ENCODE data around the gene COL25A1.

COL25A1 gene

DNA sequence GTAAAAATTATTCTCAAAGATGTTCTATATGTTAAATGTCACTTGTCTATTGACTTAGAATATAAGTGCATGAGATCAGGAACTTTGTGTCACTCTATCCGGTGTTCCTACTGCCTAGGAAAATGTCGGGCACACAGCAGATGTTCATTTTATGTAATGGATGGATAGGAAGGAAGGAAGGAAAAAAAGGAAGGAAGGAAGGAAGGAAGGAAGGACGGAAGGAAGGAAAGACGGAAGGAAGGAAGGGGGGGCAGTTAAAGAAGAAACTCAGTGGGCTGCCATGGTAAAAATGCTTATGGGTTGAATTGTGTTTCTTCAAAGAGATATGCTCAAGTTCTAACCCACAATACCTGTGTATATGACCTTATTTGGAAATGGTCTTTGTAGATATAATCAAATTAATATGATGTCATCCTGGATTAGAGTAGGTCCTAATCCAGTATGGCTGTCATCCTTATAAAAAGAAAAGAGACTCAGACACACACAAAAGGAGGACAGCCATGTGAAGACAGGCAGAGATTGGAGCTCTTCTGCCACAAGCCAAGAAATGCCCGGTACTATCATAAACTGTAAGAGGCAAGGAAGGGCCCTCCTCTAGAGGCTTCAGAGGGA, 86.3 kb downstream of the COL25A1 start:
- no peak for DNase-seq (ENCODE audit: extremely low read depth in 1 of 2, low read depth in 1 of 2)

DNA sequence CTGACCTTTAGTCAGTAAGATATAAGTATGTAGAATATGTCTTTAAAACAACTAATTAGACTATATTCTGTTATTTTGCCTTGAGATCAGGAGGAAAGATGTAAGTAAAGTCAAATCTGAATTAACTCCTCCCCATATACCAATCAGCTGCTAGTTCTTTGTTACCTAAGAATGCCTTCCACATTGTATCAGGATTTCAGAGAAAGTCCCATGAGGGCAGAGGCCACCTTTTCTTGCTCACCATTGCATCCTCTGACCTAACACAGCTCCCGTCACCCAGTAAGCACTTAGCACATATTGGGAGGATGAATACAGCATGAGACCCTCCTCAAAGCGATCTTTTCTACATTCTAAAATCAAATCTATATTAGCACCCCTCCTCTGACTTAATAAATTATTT, 87.0 kb downstream of the COL25A1 start:
- no peak for DNase-seq (ENCODE audit: extremely low read depth in 1 of 2, low read depth in 1 of 2)

DNA sequence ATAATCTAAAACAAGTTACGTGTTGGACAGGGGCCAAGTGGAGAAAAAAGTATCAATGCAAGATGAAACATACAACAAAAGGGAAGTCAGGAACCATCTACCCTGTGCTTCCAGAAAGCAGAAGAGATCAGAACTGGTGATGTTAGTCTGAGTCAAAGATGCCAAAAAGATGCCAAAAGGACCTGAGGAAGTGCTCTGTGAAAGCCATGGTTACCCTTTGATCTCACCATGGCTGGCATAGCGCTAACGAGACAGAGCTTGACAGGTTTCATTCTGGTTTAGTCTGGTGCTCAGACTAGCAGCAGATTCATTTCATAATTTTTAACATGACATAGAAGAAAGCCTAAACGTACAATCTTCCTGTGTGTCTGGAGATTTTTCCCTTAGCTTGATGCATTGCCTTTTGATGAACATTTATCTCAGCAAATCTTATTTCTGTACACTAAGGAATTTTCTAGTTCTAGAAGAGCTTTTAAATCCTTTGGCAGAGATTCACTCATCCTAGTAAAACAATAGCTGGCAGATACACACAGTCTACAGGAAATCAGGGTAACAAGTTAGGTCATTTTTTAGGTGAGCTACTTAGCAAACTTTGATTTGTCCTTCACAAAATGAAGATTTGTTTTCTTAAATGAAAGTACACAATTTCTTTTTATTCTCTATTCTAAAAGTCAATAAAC, 87.7 kb downstream of the COL25A1 start:
- DNase-seq (ENCODE audit: extremely low read depth in 1 of 2, low read depth in 1 of 2), result no peak

DNA sequence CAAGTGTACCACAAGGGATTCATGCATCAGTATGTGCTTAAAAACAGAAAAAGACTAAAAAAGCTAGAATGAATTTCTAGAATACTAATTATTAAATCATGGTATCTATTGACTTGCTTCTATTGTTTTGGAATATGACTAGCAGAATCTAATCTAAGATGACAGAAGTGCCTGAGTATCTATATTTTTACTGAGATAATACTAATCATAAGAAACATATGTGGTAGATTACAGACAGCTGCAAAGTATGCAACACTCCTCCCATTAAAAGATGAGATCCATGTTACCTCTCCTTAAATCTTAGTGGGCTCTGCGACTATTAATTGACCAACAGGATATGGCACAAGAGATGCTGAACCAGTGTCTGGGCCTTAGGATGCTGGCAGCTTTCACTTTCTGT, 89.4 kb downstream of the COL25A1 start:
- DNase-seq (ENCODE audit: extremely low read depth in 1 of 2, low read depth in 1 of 2), result no peak

DNA sequence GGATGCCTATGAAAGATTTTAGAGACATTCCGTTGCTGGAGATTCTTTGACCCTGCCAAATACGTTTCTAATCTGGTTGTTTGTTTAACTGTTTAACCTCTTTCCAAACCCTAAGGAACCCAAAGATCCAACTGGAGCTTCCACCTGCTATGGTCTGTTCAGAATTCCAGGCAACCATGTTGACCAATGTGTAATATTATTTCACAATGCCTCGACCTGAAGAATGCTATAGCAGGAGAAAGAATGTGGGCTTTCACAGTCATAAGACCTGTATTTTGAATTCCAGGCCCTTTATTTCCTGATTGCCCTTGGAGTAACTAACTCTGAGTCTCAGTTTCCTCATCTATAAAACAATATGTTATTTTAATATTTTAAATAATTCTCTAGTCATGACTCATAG, 90.8 kb downstream of the COL25A1 start:
- DNase-seq (ENCODE audit: extremely low read depth in 1 of 2, low read depth in 1 of 2), result no peak

DNA sequence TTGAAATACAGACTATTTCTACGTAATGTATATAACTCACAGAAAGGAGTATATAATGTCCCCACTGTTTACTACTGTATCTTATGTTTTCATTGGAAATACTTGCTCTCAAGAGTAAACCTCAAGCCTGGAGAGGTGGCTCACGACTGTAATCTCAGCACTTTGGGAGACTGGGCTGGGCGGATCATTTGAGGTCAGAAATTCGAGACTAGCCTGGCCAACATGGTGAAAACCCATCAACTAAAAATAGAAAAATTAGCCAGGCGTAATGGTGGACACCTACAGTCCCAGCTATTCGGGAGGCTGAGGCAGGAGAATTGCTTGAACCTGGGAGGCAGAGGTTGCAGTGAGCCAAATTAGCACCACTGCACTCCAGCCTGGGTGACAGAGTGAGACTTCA, 92.8 kb downstream of the COL25A1 start:
- DNase-seq (ENCODE audit: extremely low read depth in 1 of 2, low read depth in 1 of 2), result no peak

DNA sequence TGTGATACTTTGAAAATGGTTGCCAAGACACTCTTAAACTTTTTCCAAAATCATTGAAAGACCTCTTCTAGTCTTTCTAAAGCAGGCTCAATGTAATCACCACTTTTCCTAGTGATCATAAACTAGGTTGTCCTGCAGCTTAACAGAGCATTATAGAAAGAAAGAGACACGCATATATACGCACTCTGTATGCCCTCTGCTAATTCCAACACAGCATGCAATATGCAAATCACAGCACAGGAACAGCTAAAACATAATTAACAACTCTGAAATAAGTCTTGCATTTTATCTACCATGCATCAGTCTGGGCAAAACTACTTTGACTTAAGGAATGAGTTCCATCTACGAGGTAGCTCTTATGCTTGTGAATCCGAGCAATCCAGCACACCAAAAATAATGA, 94.6 kb downstream of the COL25A1 start:
- DNase-seq (ENCODE audit: extremely low read depth in 1 of 2, low read depth in 1 of 2), result no peak

DNA sequence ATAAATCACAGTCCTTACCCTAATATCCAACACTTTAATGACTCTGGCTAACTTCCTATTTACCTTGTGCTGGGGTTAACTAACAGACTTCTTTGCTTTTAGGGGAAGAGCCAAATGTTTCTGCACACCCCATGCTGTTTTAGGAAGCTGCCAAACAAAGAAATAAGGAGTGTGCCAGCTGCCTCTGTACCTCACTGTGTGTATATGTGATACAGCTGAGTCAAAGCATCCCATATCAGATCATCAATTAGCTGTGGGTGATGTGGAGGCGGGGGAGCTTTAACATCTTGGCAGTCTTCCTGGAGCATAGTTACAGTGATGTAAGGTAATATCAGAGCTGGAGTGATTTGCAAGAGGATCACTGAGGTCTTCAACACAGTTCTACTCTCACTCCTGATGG, 95.4 kb downstream of the COL25A1 start:
- DNase-seq (ENCODE audit: extremely low read depth in 1 of 2, low read depth in 1 of 2), result no peak

DNA sequence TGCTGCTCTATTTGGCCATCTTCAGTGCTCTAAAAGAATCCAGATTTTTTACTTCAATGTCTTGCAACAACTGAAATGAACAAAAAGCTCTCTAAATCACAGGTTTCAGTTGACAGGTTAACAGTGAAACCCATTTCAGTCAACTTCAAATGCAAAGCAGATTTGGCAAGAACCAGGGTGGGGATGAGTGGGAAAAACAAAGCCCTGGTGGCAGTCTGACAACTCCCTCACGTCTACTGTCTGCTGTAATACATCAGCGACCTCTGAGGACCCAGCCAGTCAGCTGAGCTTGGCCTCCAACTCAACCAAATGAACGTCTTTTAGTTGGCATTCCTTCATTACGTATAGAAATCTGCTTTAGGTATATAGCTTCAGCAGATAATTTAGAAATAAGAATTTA, 95.8 kb downstream of the COL25A1 start:
- no peak for DNase-seq (ENCODE audit: extremely low read depth in 1 of 2, low read depth in 1 of 2)

DNA sequence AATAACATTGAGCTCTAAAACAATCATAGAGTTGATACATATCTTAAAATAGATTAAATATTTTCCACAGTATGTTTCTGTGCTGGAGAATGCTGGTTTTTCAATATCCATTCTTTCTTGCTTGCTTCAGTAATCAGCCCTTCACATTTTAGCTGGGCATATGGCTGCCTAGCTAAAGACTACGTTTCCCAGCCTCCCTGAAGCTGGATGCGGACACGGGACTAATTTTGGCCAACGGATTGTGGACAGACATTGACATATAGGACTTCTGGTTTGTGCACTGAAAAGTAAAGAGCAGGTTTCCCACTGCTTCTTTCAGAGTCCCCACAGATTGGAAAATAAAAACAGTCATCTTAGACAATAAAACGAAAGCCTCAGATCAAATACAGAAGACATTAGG, 97.3 kb downstream of the COL25A1 start:
- DNase-seq (ENCODE audit: extremely low read depth in 1 of 2, low read depth in 1 of 2), result no peak

DNA sequence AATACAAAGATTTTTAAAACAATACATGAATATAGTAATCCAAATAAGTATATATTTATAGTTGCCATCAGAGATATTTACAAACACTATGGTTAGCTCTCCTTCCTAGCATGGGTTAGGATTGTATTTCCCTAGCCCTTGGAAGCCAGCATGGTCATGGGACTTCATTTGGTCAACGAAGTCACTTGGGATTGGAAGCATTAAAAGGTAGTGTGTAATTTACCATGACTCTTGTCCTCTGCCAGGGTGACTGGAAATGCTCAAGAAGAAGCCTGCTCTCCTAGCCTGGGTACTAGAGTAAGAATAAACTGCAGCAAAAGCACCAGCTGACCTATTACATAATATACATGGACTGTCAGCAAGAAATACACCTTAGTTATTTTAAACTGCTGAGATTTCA, 102.9 kb downstream of the COL25A1 start:
- DNase-seq (ENCODE audit: extremely low read depth in 1 of 2, low read depth in 1 of 2), result no peak

DNA sequence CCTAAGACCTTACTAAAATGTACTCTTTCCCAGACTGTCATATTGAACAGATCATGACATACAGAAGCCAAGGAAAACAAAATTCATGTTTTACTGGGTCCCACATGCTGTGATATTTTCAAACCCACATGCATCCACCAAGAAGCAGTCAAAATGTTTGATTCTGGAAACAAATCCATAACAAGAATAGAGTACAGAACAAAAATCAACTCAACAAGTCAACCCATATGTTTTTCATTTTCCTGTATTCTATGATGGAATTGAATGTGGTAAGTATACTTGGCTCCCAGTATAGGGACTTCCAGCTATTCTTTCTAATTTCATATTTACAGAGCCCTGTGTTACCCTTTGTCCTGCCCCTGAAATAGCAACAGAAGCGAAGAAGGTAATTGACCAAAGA, 106.8 kb downstream of the COL25A1 start:
- no peak for DNase-seq (ENCODE audit: extremely low read depth in 1 of 2, low read depth in 1 of 2)

DNA sequence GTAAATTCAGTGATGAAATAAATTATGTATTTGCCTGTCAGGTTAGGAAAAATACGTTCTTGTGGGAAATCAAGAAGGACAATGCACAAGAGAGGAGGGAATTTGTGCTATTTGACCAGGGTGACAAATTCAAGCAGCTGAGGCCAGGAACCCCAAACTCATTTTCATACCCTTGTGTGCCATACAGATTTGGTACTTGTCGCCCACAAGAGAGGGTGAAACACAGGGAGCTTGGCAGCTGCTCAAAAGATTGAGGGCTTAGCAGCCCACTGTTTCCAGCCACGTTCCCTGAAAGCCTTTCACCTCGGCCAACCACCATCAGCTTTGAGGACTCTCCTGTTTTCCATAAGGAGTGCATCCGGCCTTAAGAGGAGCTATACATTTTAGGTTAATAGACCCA, 111.2 kb downstream of the COL25A1 start:
- DNase-seq (ENCODE audit: extremely low read depth in 1 of 2, low read depth in 1 of 2), result no peak

DNA sequence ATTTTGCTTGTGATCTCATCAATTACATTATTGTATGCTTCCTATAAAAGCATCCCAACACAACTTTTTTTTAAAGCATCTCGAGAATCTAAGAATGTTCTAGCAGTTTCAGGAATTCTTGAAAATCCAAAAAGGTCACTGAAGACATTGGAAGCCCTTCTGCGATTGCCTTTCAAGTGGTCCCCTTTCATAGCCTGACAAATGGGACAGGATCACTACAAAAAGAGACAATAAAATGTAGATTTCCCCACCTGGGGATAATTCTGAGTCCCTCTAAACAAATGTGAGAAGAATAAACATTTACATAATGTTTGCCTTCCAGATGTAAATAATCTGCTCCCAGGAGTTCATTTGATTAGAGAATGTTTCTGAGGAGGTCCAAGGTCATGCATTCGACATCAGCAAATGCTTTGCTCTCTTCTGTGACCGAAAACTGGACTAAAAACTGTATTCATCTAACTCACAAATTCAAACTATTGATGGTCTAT, 116.0 kb downstream of the COL25A1 start:
- no peak for DNase-seq (ENCODE audit: extremely low read depth in 1 of 2, low read depth in 1 of 2)

DNA sequence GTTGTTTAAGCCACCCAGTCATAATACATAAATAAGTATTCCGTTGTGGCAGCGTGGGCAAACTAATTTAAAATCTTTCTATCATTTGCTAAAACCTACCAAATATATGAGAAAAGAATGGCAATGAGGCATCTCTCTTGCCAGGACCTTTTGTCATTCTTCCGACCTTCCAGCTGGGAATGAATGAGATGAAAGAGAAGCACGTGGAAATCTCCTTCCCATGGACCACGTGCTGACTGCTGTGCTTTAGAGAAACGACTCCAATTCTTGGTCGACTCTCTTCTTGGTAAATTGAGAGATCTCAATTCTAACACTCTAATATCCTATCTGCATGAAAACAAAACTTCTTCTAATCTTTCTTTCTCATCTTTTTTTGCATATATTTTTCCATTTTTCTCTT, 116.5 kb downstream of the COL25A1 start:
- DNase-seq (ENCODE audit: extremely low read depth in 1 of 2, low read depth in 1 of 2), result no peak

DNA sequence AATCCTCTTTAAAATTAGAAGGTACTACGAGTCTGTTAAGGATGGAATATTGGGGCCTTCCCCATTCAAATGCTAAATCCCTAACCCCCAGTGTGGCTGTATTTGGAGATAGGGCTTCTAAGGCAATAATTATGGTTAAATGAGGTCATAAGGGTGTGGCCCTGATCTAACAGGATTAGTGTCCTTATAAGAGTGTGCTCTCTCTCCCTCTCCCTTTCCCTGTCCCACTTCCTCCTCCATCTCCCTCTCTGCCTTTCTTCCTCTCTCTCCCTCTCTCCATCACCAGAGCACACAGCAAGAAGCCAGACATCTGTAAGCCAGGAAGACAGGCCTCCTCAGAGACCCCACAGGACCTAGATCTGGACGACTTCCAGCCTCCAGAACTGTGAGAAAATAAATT, 116.9 kb downstream of the COL25A1 start:
- no peak for DNase-seq (ENCODE audit: extremely low read depth in 1 of 2, low read depth in 1 of 2)

DNA sequence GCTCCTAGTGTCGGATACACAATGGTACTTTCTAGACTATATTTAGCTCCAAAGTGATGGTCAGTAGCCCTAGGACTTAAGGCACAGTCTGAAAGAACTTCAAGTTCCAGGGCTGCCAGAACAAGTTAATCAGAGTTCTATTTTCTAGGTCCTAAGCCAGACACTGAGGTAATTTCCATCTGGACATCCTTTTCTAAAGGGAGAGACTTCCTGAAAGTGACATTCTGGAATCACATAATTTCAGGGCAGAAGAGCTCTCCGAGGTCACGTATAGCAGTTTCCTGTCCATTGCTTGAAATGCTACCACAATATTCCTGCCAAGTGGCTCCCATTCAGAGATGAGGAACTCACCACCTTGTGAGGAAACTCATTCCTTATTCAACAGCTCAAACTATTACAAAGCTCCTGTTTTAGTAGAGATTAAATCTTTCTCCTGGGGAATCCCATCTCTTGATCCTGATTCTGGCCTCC, 117.9 kb downstream of the COL25A1 start:
- no peak for DNase-seq (ENCODE audit: extremely low read depth in 1 of 2, low read depth in 1 of 2)

DNA sequence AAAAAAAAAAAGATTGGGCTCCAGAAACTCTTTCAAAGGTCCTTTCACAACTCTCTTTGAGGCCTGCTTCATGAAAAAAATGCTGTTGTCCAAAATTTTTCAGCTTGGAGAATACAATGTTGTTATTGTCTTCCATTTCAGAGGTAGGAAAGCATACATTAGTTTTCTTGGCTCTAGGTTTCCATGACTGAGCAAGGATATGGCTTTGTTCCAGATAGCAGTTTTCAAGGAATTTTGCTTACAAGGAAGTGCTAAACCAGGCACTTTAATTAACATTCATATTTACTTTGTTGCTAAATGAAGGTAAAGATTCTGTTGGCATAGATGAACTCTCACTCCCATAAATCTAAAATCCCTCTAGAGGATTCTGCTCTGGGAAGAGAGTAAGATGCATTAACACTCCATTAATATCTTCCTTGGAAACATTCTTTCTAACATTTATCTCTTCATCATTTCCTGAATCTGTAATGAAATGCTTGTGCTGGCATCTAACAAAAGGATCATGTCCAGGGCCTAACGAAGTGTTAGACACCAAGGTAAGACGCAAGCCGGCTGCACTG, 118.4 kb downstream of the COL25A1 start:
- no peak for DNase-seq (ENCODE audit: extremely low read depth in 1 of 2, low read depth in 1 of 2)

DNA sequence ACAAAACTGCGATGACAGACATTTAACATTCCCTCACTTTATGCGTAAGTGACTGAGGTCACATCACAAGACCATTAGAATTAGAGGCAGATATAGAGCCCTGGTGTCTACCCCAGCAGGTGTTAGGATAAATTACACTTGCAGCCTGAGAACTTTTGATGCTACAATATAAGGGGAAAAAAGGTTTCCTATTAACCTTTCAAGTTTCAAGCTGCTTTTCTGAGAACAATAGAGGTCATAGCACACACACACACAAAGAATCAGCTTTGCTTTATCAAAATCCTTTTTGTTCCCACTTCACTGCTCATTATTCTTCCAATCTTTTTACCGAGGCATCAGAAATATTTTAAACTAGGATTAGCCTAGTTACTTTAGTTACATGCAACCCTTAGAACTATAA, 119.8 kb downstream of the COL25A1 start:
- no peak for DNase-seq (ENCODE audit: extremely low read depth in 1 of 2, low read depth in 1 of 2)

DNA sequence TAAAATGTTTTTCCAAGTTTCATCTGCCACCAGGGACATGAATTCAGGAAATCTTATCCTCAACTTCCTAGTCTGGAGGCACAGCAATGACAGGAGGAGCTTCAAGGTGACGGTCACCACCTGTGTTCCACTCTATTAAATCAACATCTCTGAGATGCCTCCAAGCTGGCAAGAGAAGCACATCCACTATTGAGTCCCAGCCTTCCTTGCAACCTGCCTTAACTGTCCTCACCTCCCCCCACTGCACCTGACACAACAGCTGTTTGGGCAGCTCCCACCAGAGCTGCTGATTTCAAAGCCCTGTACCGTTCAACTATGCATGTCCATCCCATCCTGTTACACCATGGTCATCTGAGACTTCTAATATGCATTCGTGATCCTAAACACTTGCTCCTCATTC, 123.4 kb downstream of the COL25A1 start:
- DNase-seq (ENCODE audit: extremely low read depth in 1 of 2, low read depth in 1 of 2), result no peak

DNA sequence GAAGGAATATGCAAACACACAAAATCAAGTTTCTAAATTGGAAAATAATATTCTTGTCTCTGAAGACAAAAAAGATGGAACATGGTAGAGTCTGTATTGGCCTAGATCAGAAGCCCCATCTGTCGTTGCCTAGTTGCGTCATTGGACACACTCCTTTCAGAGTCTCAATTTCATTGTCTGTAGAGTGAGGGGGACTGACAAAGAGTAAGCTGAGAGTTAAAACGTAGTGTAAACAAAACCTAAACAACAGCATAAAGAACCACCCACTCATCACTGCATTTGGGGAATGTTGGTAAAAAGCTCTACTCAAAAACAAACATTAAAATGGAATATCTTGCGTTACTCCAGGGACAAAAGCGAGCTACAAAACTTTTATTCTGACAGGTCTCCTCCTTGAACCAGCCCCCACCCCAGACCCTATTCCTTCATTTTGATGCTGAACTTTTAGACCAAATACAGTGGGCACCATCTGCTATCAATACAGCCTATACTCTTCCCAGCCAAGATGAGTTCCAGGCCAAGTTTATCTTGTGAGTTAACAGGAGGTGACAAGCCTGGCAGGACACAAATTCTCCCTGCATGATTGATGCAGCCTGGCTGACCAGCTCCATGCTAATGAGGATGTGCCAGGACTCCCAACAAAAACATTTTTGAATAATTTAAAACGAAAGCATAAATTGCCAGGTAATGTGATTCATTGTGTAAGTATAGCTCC, 125.2 kb downstream of the COL25A1 start:
- DNase-seq (ENCODE audit: extremely low read depth in 1 of 2, low read depth in 1 of 2), result no peak

Data from activated CD8-positive, alpha-beta memory T cell treated with anti-CD3 and anti-CD28 coated beads for 1 hour (primary cell).